Retinal pigment epithelial cell (primary cell): ENCODE results near the gene LRFN2.
A peak's percentile ranks its signal among the peaks of the same experiment; 100 is the strongest.

Experiments
- DNase-seq: peaks from one replicate; pipeline ENCODE4 v3.0.0-alpha.2; 2010; ENCODE audit warnings: low read depth
- H3K4me3 ChIP-seq: 2 replicates; pipeline ENCODE4 v1.5.1; 2011; ENCODE audit warnings: mild to moderate bottlenecking, low read length, control low read depth, moderate library complexity
- CTCF ChIP-seq: conservative IDR thresholded peaks from 2 replicates; pipeline ENCODE4 v1.5.1; 2011; ENCODE audit warnings: low read depth, low read length, control low read depth, inconsistent platforms

LRFN2 gene

GRCh38 chr6:40587240-40588069, at the start of gene LRFN2:
Gene LRFN2 (minus strand): TSS chr6:40587364.
- peak; percentile 26 for DNase-seq
- peak; percentile 59 for TF ChIP-seq CTCF
- peak within 1 kb of the TSS; percentile 47 for H3K4me3 ChIP-seq

- no peak for DNase-seq
- TF ChIP-seq CTCF: no peak
- H3K4me3 ChIP-seq: no peak overlapping the region
Observed at GRCh38 chr6:40634429-40634828, 47.3 kb upstream of the LRFN2 start.

- no peak for TF ChIP-seq CTCF
- DNase-seq: no peak
- no peak overlapping the region for H3K4me3 ChIP-seq
Observed at GRCh38 chr6:40631744-40632143, 44.6 kb upstream of the LRFN2 start.

GRCh38 chr6:40630488-40630887, 43.3 kb upstream of the LRFN2 start:
- DNase-seq: no peak
- no peak for TF ChIP-seq CTCF
- no peak overlapping the region for H3K4me3 ChIP-seq

GRCh38 chr6:40630051-40630450, 42.9 kb upstream of the LRFN2 start:
- no peak for TF ChIP-seq CTCF
- DNase-seq: no peak

GRCh38 chr6:40629463-40629862, 42.3 kb upstream of the LRFN2 start:
- H3K4me3 ChIP-seq: no peak overlapping the region
- DNase-seq: no peak
- no peak for TF ChIP-seq CTCF

More at GRCh38 chr6:40630051-40630450, 42.9 kb upstream of the LRFN2 start:
- H3K4me3 ChIP-seq: no peak overlapping the region

- TF ChIP-seq CTCF: no peak
- H3K4me3 ChIP-seq: no peak overlapping the region
- DNase-seq: no peak
Observed at GRCh38 chr6:40627316-40627715, 40.2 kb upstream of the LRFN2 start.
